Lung (tissue), 12 donors: ENCODE measurements around the gene WBP4. TPM values are rescaled to one million over a fixed set of nuclear protein-coding genes. Genes with fewer than 3 reads are reported as not detected.

Experiments
- ATAC-seq: fragments of 200-7000 bp; cut with Tn5 transposase; one replicate; pipeline ENCODE4 v1.9.1; 2020; ENCODE audit warnings: moderate number of reproducible peaks; ENCODE audit not compliant: insufficient read depth, low FRiP score
- DNase-seq, 3 donors: peaks; one replicate each; pipeline ENCODE4 v3.0.0-alpha.2; 2013 to 2017
- H3K27ac ChIP-seq, 2 donors: one replicate each; pipeline ENCODE4 v1.5.1; 2013; ENCODE audit warnings: mild to moderate bottlenecking in 2 of 2, moderate library complexity in 2 of 2, control low read depth in 1 of 2, inconsistent platforms in 1 of 2, low read depth in 1 of 2, low read length in 1 of 2
- H3K27me3 ChIP-seq, 3 donors: one replicate each; pipeline ENCODE4 v1.5.1; 2013; ENCODE audit warnings: low read length in 2 of 3; ENCODE audit not compliant: control insufficient read depth in 3 of 3, insufficient read depth in 3 of 3
- H3K36me3 ChIP-seq, 4 donors: one replicate each; pipeline ENCODE4 v1.5.1; 2013; ENCODE audit warnings: low read length in 4 of 4, mild to moderate bottlenecking in 1 of 4, moderate library complexity in 1 of 4; ENCODE audit not compliant: control insufficient read depth in 4 of 4, insufficient read depth in 4 of 4
- H3K4me1 ChIP-seq, 5 donors: one replicate each; pipeline ENCODE4 v1.5.1; 2013; ENCODE audit warnings: low read length in 5 of 5, mild to moderate bottlenecking in 2 of 5, moderate library complexity in 1 of 5; ENCODE audit not compliant: control insufficient read depth in 5 of 5, insufficient read depth in 5 of 5
- H3K4me3 ChIP-seq: one replicate; pipeline ENCODE4 v1.5.1; 2013; ENCODE audit warnings: mild to moderate bottlenecking, control low read depth, moderate library complexity
- H3K9ac ChIP-seq, 2 donors: one replicate each; pipeline ENCODE4 v1.5.1; 2013; ENCODE audit warnings: low read length in 2 of 2, control low read depth in 1 of 2; ENCODE audit not compliant: insufficient read depth in 1 of 2
- H3K9me3 ChIP-seq, 4 donors: one replicate each; pipeline ENCODE4 v1.5.1; 2013; ENCODE audit warnings: low read length in 3 of 4, mild to moderate bottlenecking in 1 of 4, moderate library complexity in 1 of 4; ENCODE audit not compliant: control insufficient read depth in 4 of 4, insufficient read depth in 3 of 4
- CTCF ChIP-seq: IDR thresholded peaks from 2 replicates; pipeline ENCODE4 v1.5.1; 2012; ENCODE audit warnings: mild to moderate bottlenecking; ENCODE audit errors: control extremely low read depth, extremely low read depth
- WGBS, 2 donors: extraction: QIAGEN DNeasy Blood & Tissue Kit; methylation state at CpG; one replicate each; pipeline ENCODE4 v1.1.7; 2013; 5-methylcytosine and 5-hydroxymethylcytosine counted together
- polyA plus RNA-seq, 2 donors: library from polyadenylated mRNA; stranded (reverse); fragments of 200-250 nt; gene quantifications; one replicate each; pipeline ENCODE4 v1.2.1, GENCODE V29; 2013
- total RNA-seq, 2 donors: library from RNA; depleted of rRNA in 1 of 2; stranded (reverse); fragments of >200 nt in 1 of 2; gene quantifications; one replicate each; pipeline ENCODE4 v1.2.1, GENCODE V29; 2014 to 2021
- donor health status: control.
- donor health status: control.
- donor health status: Bipolar disorder and iron deficiency.
- donor health status: healthy.
- donor health status: DM: yes; HTN: yes; CAD: no.

WBP4 gene
- total and polyA plus RNA-seq, 4 donors = 7.9 to 12.4 (median 9.4) TPM

GRCh38 chr13:41064493-41064892 lies 3.2 kb downstream of the WBP4 start:
- Histone ChIP-seq H3K9ac (no peak overlapping the region), H3K36me3 (peaks cover 6 to 41% (median 15%) of the 10 kb centered on the region in 4 donors)

GRCh38 chr13:41065078-41065477 lies 3.8 kb downstream of the WBP4 start:
- Histone ChIP-seq H3K27me3 (no peaks in the 10 kb centered on the region), H3K9me3 (no peaks in the 10 kb centered on the region), H3K27ac (peak overlapping the region in 1 of 2 donors; percentile 64), H3K4me3 (no peak overlapping the region), H3K36me3 (peaks cover 8 to 43% (median 16%) of the 10 kb centered on the region in 4 donors), H3K4me1 (peaks cover 0 to 10% (median 0%) of the 10 kb centered on the region in 5 donors), H3K9ac (no peak overlapping the region)
- DNase-seq (peak in 1 of 3 donors; percentile 23), ATAC-seq (no peak)
- no peak for TF ChIP-seq CTCF

More at GRCh38 chr13:41064493-41064892, 3.2 kb downstream of the WBP4 start:
- H3K9me3 ChIP-seq = no peaks in the 10 kb centered on the region
- DNase-seq = no peak
- WGBS, 2 donors = 62 to 73% methylated on average over 2 of the region's 2 CpGs
- ATAC-seq = no peak
- H3K27ac ChIP-seq = no peak overlapping the region
- H3K4me3 ChIP-seq = no peak overlapping the region
- TF ChIP-seq CTCF = no peak
- no peaks in the 10 kb centered on the region for H3K27me3 ChIP-seq
- peaks cover 0 to 11% (median 0%) of the 10 kb centered on the region in 5 donors for H3K4me1 ChIP-seq

- Histone ChIP-seq H3K4me3 (no peak overlapping the region), H3K27ac (no peak overlapping the region), H3K9me3 (peaks cover 0 to 1% (median 0%) of the 10 kb centered on the region in 4 donors), H3K4me1 (no peaks in the 10 kb centered on the region), H3K9ac (no peak overlapping the region), H3K36me3 (peaks cover 24 to 48% (median 31%) of the 10 kb centered on the region in 4 donors), H3K27me3 (no peaks in the 10 kb centered on the region)
- 89% methylated on average over 9 of the region's 9 CpGs for WGBS, 2 donors
- TF ChIP-seq CTCF = no peak
- no peak for ATAC-seq
- DNase-seq = no peak
These were observed 13.2 kb downstream of the WBP4 start for GRCh38 chr13:41074523-41074922.

GRCh38 chr13:41075034-41075433 lies 13.7 kb downstream of the WBP4 start:
- no peak overlapping the region for H3K9ac ChIP-seq
- no peaks in the 10 kb centered on the region for H3K4me1 ChIP-seq
- H3K36me3 ChIP-seq = peaks cover 24 to 46% (median 32%) of the 10 kb centered on the region in 4 donors
- H3K4me3 ChIP-seq = no peak overlapping the region
- ATAC-seq = no peak
- H3K27me3 ChIP-seq = no peaks in the 10 kb centered on the region
- WGBS, 2 donors = 30 to 55% methylated on average over 1 of the region's 1 CpG
- H3K9me3 ChIP-seq = peaks cover 0 to 4% (median 0%) of the 10 kb centered on the region in 4 donors
- no peak overlapping the region for H3K27ac ChIP-seq
- TF ChIP-seq CTCF = peak; percentile 25
- DNase-seq = peak; percentile 24 to 70 (median 65)
